ENCODE measurements around the gene ACTL7A. TPM values are rescaled to one million over a fixed set of nuclear protein-coding genes. Genes with fewer than 3 reads are reported as not detected.

The ACTL7A gene
- total and polyA plus RNA-seq, 2 of the 13 experiments (the other 11 are each of a cell fraction or from before 2014, with no cell fraction given): not detected

- TF ChIP-seq PAX8 (CRISPR knock-in tag; IDR thresholded peaks at IDR 0.05; ENCODE audit: borderline replicate concordance) (no peak), SRSF4 (IDR thresholded peaks at IDR 0.05; ENCODE audit: low read depth, low read length, poor library complexity, severe bottlenecking) (no peak), TBX2 (CRISPR knock-in tag; IDR thresholded peaks at IDR 0.05; ENCODE audit: borderline replicate concordance) (no peak), ZNF513 (CRISPR knock-in tag; conservative IDR thresholded peaks at IDR 0.05) (no peak), ZNF414 (CRISPR knock-in tag; IDR thresholded peaks at IDR 0.05) (no peak), HDAC6 (IDR thresholded peaks at IDR 0.05; ENCODE audit: low read depth, low read length) (no peak), ZSCAN21 (CRISPR knock-in tag; IDR thresholded peaks at IDR 0.05; ENCODE audit: borderline replicate concordance) (no peak), ZNF569 (CRISPR knock-in tag; IDR thresholded peaks at IDR 0.05; ENCODE audit: borderline replicate concordance) (no peak), NBN (conservative IDR thresholded peaks at IDR 0.05) (no peak), MLX (CRISPR knock-in tag; IDR thresholded peaks at IDR 0.05) (0 out of 2 replicates have a peak, but pooled peaks have one; percentile 8), ARID4A (CRISPR knock-in tag; IDR thresholded peaks at IDR 0.05; ENCODE audit: borderline replicate concordance) (no peak; the same call in 1 of the 2 replicates), SNAPC4 (CRISPR knock-in tag; IDR thresholded peaks at IDR 0.05) (no peak), BHLHE40 (IDR thresholded peaks at IDR 0.05; ENCODE audit: low read length) (no peak), ZMAT3 (CRISPR knock-in tag; conservative IDR thresholded peaks at IDR 0.05) (no peak), GPN1 (CRISPR knock-in tag; IDR thresholded peaks at IDR 0.05; ENCODE audit: borderline replicate concordance) (no peak), HNRNPH1 (optimal IDR thresholded peaks at IDR 0.05; ENCODE audit: low read depth, low read length) (no peak), EP300 (IDR thresholded peaks at IDR 0.05; ENCODE audit: low read depth in 2 of 2, low read length in 2 of 2) (peak in 1 of 2 experiments; percentile 94; a peak in 2 of 4 replicates), EP300 (CRISPR knock-in tag; IDR thresholded peaks at IDR 0.05; ENCODE audit: borderline replicate concordance) (no peak; the same call in 1 of the 2 replicates)
Observed at GRCh38 chr9:108889649-108890067, 27.6 kb downstream of the ACTL7A start (continued).

All from HepG2 (cell line).